HG03159 (cell line): ENCODE measurements around the gene C3orf20.
"Not testable (repeated sequence)": the region's sequence is repeated elsewhere in the genome, so short reads cannot be mapped to it uniquely, and the experiment has no call there.

Experiments used
- ATAC-seq: cut with Tn5 transposase; IDR thresholded peaks from one replicate; pipeline ENCODE4 v1.9.1; 2021; ENCODE audit warnings: mild to moderate bottlenecking, moderate library complexity; ENCODE audit not compliant: unreplicated experiment

The C3orf20 gene

DNA sequence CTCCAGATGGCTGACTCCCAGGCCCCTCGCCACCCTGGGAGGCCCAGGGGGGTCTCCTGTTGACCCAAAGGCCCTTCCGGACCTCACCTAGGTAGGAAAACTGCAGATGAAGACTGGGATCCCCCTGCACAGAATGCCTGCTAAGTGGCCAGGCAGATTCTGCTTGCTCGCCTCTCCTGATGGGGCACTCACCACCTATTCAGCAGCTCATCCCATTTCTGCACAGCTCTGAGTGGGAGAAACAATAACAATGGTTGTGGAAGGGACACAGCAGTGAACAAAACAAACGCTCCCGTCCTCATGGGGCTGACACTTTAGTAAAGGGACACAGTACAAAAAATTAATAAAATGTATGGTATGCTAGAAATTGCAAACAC is 118.9 kb downstream of the C3orf20 start:
- no peak for ATAC-seq

DNA sequence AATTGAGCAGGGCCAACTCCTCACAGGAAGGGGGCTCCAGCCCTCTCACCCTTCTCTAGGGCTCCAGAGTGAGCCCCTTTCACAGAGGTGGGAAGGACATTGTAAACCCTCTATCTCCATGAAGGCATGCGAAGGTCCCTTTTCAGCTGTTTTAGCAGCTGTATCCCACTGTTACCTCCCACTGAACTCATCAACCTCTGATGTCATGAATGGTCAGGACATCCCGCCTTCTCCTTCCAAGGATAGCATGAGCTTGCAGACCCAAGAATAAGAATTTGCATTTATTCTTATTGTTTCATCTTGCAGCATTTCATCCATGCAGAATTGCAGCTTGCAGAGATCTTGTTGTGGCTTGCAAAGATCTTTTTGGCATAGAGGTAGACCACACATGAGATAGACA is 119.5 kb downstream of the C3orf20 start:
- no peak for ATAC-seq

DNA sequence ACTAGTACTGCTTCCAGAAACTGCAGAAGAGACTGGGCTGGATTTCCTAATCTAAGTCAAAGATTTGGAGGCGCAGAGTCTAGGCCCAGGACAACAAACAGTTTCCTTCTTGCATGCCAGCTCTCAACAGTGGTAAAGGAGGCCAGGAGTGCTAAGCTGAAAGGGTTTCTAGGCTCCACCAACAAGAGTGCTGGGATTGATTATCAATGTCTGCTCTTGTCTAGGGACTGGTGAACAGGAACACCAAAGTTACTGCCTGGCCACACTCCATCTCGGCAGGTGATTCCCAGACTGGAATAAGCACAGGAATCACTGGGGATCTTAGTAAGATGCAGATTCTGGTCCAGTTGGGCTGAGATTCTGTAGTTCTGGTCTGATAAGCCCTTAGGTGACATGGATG is 121.1 kb downstream of the C3orf20 start:
- ATAC-seq: no peak

DNA sequence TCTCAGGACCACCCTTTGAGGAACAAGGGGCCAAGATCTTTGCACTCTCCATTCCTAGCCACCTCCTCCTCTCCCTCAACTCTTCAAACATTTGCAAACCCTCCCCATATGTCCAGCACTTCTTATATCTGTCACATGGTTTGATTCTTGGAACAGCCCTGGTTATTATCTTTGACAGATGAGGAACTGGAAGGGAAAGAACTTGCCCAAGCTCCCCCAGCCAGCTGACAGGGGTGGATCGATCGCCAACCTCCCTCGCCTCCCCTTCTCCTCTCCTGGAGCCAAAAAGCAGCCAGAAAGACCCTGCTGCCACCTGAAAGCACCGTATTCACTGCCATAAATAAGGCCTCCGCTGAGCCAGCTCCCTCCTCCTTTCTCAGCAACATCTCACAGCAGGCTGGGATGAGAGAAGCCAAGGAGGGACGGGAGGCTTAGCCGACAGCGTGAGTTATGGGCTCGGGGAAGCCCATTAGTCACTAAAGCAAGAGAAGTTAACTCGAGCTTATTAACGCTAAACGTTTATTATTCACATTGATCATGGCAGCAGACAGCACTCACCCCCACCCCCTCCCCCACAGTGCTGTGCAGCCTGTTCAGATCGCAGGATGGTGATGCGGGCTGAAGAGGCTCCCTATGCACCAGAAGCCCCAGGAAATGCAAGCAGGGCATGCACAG is 121.6 kb downstream of the C3orf20 start:
- no peak for ATAC-seq

DNA sequence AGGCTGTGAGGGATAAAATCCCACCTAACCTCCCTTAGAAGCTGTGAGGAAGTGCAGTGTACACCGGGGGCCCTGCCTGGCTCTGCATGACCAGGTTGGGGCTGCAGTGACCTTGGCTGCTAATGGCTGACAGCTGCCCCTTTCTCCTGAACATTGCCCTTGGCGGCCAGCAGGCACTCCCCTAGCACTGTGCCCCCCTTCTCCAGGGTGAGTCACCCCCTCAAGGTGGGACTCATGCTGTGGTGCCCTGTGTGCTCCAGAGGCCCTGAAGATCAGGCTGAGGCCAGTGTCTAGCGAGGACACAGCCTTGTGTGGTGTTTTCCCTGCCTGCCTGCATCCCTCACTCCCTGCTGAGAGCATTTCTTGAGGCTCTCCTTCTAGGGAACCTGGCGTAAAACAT is 122.8 kb downstream of the C3orf20 start:
- ATAC-seq: no peak

DNA sequence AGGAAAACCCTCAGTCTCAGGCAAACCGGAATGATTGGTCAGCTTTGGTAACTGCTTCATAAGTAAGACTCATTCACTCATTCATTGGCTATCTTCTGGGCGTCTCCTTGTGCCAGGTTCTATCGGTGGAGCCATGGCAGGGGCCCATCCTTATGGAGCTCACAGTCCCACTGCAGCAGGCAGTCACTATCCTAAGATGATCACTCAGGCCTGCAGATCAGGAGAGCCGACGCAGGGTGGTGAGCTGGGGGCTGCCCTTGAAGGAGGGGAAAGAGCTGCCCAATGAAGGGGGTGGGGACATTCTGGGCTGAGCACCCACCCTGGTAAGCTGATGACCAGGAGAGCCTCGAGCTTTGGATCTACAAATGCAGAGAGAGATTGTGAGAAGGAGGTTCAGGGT is 123.3 kb downstream of the C3orf20 start:
- ATAC-seq: no peak

DNA sequence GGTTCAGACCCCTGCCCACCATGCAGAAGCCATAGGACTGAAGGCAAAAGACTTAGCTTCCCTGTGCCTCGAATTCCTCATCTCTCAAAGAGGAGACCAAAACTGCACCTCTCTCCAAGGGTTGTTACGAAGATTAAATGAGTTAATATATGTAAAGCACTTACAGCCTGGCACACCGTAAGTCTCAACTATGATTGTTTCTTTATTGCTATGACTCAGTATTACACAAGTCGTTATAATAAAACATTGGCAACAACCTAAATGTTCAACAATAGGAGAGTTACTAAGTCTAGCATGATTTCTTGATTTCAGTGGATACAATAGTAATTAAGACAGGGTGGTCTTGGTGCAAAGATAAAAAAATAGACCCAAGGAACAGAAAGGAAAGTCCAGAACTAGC is 124.2 kb downstream of the C3orf20 start:
- no peak for ATAC-seq

DNA sequence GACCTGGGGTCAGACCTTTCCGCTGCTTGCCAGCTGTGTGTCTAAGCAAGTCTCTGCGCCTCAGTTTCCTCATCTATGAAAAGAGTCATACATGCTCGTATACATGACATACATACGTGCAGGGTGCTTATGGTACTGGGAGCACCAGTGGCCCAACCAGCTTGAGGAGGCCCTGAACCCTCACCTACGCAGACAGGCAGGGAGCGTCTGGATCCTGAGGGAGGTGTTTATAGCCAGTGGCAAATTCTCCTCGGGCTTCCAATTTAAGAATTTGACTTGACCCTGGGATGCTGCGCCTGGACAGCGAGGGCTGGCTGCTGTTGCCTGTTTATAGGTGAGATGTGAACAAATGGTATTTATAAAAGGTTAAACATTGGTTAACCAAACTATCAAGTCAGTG is 126.1 kb downstream of the C3orf20 start:
- no peak for ATAC-seq

DNA sequence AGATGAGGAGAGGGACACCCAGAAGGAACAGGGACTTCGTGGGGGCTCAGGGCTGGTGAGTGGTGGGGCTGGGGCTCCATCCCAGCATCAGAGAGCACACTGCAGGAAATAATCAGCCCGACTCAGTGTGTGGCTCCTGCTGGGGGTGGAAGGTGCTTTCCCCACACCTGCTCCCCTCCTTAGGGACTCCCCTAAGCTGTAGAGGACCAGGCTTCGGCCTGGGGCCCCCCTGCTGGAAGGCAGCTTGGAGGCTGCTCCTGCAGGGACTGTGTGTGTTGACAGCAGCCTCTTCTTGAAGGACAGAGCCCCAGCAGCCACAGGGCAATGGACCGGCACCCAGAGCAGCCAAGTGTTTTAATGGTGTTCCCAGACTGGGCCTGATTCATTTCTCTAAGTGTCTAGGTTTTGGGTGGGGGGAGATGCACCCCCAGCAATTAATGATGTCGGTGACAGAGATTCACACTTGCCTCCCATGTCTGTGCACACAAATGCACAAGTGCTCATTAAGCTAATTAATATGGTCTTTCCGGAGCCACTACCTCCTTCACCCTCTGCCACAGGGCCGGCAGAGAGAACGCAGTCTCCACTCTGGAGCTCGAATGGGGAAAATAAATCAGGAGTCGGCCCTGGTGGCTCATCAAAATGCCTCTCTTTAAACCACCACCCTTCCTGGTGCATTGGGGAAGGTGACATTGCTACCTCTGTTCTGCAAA is 126.9 kb downstream of the C3orf20 start:
- ATAC-seq: no peak

DNA sequence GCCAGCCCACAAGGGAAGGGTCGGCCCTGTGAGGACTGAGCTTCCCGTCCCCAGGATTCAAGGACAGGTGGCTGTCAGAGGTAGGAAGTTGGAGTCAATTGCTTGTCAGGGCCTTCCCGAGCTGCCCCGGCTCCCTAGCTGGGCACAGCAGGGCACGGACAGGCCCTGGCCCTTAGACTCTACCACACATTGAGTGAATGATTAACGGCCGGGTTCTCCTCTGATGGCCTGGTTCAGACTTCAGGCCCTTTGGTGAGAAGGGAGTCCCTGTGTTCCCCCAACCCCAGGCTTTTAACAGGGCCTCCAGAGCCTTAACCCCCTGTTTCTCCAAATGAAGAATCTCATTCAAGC is 127.4 kb downstream of the C3orf20 start:
- no peak for ATAC-seq

DNA sequence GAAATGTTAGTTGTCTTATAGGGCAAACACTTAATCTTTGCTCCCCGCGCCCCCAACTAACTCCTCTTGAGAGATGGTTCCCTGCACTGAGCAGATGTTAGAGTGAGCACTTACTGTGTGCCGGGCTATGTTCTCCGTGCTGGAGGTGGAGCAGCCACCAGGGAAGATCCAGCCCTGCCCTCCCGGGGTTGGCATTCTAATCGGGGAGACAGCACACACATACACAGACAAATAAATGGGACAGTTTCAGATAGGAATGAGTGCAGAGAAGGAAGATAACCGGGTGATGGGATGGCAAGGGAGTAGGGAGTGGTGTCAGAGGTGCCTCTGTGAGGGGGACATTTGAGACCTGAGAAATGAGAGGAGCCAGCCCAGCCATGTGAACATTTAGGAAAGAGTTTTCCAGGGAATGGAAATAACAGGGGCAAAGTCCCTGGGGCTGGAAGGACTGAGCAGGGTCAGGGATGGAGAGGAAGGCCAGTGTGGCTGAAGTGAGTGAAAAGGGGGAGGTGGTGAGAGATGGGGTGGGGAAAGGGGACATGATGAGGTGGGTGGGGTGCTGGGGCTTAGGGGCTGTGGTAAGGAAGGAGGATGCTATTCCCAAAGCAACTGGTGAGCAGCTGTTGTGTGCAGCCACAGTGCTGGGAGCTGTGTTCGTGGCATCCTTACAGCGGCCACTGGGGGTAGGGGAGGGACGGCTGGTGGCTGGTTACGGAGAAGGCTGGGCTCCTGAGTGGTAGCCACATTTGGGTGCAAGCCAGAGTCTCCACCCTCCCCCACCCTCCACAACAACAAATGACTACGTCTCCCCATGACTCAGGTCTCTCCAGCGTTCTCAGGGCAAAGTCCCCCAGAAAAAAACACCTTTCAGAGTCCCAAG is 128.4 kb downstream of the C3orf20 start:
- no peak for ATAC-seq

DNA sequence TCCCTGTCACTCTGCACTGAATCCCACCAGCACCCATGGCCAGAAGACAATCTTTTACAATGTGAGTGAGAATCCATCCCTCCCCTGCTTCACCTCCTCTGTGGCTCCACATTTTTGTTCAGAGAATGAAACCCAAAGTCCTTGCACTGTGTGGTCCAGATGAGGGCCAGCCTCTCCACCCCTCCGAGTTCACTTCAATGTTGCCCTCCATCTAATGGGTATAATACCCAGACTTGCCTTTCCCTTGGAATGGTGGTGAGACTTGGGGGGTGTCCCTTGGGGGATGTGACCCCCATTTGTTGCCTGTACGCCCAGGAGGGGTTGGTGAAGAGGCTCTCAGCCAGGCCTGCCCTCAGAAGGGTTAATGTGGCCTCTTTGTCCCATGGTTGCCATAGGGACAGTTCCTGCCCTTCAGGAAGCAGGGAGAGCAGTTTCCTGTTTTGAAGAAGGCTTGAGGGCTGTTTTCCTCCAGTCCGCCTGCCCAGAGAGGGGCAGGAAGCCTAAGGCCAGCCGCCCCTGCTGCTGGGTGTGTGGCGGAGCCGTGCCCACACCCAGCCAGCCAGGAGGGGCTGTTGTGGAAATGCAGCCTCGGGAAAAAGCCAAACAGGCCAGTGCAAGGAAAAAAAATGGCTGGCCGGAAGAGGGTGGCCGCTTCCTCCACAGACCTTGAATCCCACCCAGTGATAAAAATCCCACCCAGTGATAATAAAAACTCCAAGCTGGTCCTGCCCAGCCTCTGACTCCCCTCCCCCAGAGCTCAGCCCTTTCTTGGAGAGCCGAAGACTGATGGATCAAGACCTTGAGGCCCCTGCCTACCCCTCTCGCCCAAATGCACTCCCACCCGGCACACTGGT is 129.3 kb downstream of the C3orf20 start:
- no peak for ATAC-seq

DNA sequence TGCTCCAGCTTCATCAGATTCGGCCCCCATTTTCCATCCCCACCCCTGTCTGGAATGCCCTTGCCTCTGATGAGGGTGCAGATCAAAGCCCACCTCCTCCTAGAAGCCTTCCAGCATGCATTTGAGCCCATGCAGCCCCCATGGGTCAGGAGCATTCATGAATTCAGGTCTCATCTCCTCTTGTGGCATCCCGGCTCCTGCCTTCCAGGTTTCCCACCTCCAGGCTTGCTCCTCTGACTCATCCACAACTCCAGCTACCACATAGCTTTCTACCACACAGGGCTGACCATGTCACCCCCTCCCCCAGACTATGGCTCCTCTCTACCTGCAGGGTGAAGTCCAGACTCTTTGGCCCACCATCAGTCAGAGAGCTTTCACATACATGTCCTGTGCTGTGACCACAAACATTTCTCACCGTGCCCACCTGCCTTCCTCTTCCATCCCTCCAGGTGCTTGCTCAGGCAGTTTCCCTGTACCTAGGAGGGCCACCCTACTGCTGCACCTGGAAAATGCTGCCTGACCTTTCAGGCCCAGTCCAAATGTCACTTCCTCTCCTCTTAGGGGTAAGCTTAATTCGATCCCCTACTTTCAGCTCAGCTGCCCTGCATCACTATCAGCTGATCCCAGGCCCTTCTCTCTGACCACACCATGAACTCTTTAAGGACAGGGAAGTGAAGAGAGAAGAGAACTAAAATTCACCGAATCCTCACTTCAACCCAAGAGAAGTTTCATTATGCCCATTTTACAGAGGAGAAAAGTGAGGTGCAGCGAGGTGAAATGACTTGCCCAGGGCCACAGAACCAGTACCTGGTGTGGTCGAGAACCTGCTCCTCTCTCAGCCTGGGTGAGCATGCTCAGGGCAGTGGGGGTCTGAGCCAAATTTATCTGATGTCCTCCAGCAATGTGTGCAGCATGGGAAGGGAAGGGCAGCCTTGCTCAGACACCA is 130.2 kb downstream of the C3orf20 start:
- no peak for ATAC-seq

DNA sequence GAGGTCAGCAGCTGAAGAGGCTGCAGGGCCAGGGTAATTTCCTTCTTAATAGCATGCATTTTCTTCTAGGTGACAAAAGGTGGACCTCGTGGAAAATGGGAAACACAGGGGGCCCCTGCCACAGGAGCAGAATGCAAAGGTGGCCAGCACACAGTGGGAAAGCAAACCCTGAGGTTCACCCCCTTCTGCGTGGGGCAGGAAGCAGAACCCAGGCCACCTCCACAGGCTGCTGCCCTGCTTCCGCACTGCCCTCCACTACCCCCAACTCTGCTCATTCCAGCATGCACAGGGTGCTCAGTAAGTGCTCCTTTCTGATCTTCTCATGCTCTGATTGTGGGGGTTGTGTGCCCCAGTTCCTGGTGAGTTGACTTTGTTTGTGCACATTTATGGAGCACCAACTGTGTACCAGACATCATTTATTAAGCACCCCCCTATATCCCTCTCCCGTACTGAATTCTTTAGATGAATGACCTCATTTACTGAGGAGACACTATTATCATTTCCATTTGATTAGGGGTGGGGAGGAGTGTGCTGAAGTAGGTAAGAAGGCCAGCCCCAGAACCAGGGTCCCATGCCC is 131.1 kb downstream of the C3orf20 start:
- no peak for ATAC-seq

DNA sequence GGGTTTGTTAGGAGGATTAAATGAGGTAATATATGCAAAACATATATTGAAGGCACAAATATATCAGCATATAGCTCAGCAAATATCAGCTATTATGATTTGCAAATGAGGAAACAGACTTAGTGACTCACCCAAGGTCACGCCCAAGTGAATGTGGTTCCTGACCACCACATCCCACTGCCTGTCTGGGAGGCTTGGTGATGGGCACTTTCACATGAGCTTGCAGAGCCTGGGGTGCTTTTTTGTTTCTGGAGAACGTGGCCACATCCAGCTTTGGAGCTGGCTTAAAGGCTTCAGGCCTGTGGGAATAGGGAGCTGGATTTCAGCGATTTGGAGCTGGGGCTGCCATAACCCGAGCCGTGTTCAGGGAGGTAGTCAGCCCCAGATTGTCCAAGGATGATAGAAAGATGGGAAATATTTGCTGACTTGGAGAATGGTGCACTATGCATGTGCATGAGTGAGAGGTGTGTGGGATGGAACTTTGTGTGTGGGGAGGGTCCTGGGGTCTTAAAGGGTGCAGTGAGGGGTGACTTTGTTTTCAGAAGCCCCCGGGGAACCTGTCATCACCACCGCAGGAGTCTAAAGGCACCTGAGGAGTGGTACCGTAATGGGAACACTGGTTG is 131.8 kb downstream of the C3orf20 start:
- ATAC-seq: no peak

DNA sequence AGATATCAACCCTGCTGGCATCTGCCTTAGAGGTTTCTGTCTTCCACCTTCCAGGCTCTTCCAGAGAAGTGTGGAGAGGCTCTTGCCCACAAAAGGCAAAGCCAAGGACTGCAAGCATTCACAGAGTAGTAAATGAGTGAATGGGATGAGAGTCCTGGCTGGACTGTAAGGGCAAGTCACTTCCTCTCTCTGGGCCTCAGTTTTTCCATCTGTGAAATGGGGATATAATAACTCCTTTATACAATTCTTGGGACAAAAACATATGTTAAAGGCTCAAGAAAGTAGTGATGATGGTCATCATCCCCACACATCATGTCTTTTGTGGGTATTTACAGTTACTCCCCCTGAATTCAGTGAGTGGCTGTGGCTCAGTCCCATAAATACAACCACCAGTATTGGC is 133.1 kb downstream of the C3orf20 start:
- ATAC-seq: no peak

DNA sequence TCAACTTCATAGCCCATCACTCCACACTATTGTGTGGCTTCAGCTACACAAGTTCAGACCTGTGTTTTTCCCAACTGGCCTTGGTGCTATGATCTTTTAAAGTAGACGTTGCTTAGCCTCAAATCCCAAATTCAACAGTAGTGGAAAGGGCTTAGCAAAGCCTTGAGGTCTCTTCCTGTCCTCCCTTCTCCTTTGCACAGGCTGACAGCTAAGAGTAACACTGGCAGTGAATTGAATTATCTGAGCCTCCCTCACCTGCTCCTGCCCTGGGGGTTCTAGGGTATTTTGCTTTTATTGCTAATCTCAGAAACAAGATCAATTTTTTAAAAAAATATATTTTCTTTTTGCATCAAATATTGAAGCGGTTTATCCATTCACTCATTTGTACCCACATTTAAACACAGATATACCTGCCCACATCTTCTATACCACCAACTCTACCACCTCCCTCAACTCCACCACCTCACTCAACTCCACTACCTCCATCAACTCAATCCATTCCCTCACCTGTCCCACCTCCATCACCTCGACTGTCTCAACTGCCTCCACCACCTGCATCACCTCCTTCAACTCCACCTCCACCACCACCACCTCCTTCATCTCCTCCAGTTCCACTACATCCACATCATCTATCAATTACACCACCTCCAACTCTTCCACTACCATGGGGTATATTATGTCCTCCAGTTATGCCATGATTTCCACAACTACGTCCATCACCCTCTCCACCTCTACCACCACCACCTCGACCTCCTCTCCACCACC is 133.7 kb downstream of the C3orf20 start:
- no peak for ATAC-seq

DNA sequence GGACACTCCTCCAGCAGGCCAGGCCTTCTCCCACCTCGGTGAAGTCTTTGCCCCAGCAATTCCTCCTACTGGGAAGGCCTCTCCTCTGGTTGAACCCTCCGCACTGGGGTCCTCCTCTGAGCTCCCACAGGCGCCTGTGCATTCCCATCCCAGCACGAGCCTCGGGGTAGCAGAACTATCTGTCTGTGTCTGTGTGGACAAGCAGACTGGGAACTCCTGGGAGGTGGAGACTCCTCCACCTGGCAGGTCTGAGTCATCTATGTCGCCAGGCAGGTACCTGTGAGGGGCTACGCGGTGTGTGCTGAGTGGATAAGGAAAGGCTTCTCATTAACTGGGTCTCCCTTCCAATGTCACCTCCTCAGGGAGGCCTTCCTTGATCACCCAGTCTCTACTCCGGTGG is 134.7 kb downstream of the C3orf20 start:
- not testable (repeated sequence) for ATAC-seq
